ENCODE results near the gene OPCML. TPM values are rescaled to one million over a fixed set of nuclear protein-coding genes. Genes with fewer than 3 reads are reported as not detected.

The OPCML gene
- total RNA-seq, 4 donors from 2014 or later, result 0.16 TPM; not detected in 3

- TF ChIP-seq CTCF (IDR thresholded peaks at IDR 0.05), result no peak
- no peak for TF ChIP-seq POLR2A (IDR thresholded peaks at IDR 0.05)
- WGBS, 2 donors, result 62 to 64% methylated on average over 4 of the region's 4 CpGs
- DNase-seq (ENCODE audit: low spot score in 2 of 2), result no peak
- no peak overlapping the region for H3K4me3 ChIP-seq (ENCODE audit: low read depth, poor library complexity, severe bottlenecking)
- intact Hi-C loops (cut with DNase I; ENCODE audit: low total_unique reads), result no loop called here
Observed at GRCh38 chr11:132977746-132978145, 554.6 kb downstream of the OPCML start.

DNA sequence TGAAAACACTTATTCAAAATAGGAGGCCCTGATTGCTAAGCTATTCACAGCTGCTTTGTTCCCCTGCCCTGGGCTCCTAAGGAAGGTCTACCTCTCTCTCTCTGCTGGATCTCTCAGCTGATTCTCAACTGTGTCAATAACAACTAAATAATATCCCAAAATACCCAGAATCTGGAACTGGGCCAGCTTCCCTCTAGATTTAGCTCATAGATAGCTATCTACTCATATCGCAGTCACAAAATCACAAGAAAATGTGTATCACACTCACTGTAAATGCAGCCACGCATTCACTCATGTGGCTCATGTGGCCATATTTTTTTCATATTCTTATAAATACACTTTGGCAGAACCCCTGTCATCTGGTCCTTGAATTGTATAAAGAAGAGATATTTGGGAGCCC, 555.1 kb downstream of the OPCML start:
- 44 to 79% methylated on average over 2 of the region's 2 CpGs for WGBS, 2 donors
- H3K4me3 ChIP-seq (ENCODE audit: low read depth, poor library complexity, severe bottlenecking), result no peak overlapping the region
- intact Hi-C loops (cut with DNase I; ENCODE audit: low total_unique reads), result no loop called here
- TF ChIP-seq POLR2A (IDR thresholded peaks at IDR 0.05) (no peak), CTCF (IDR thresholded peaks at IDR 0.05) (no peak)
- DNase-seq (ENCODE audit: low spot score in 2 of 2), result no peak

DNA sequence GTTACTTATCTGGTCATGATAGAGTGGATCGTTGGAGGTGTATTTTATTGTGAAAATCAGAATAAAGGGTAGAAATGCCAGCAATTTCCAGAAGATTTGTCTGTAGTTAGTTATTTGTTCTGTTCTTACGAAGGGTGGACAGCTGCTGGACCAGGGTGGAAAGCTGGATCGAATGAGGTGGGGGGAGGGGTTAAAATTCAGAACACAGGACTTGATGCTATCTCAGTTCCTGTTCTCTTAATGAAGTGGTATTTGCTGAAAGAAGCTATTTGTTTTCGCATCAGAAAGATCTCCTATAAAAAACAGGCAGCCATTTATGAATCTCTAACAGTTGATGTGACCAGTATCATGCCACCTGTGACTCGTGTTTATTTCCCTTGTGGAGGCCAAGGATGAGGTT, 556.2 kb downstream of the OPCML start:
- intact Hi-C loops (cut with DNase I; ENCODE audit: low total_unique reads), result no loop called here
- H3K4me3 ChIP-seq (ENCODE audit: low read depth, poor library complexity, severe bottlenecking), result no peak overlapping the region
- DNase-seq (ENCODE audit: low spot score in 2 of 2), result no peak
- TF ChIP-seq CTCF (IDR thresholded peaks at IDR 0.05) (no peak), POLR2A (IDR thresholded peaks at IDR 0.05) (no peak)
- WGBS, 2 donors, result 61 to 74% methylated on average over 5 of the region's 5 CpGs

DNA sequence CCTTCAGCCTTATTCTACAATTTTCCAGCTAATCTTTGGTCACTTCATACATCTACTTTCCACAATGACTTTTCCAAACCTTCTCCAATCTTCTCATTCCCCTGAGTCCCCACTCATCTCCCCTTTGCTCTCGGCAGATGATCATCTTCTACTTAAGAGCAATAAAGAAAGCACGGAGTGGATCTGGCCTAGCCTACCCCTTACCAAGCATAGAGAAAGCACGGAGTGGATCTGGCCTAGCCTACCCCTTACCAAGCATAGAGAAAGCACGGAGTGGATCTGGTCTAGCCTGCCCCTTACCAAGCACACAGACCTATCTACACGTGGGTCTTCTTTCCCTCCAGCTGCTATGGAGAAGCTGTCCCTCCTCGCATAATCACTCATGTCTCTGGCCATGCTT, 558.6 kb downstream of the OPCML start:
- DNase-seq (ENCODE audit: low spot score in 2 of 2), result no peak
- TF ChIP-seq CTCF (IDR thresholded peaks at IDR 0.05) (no peak), POLR2A (IDR thresholded peaks at IDR 0.05) (no peak)
- intact Hi-C loops (cut with DNase I; ENCODE audit: low total_unique reads), result no loop called here
- 70 to 75% methylated on average over 6 of the region's 6 CpGs for WGBS, 2 donors
- no peak overlapping the region for H3K4me3 ChIP-seq (ENCODE audit: low read depth, poor library complexity, severe bottlenecking)

DNA sequence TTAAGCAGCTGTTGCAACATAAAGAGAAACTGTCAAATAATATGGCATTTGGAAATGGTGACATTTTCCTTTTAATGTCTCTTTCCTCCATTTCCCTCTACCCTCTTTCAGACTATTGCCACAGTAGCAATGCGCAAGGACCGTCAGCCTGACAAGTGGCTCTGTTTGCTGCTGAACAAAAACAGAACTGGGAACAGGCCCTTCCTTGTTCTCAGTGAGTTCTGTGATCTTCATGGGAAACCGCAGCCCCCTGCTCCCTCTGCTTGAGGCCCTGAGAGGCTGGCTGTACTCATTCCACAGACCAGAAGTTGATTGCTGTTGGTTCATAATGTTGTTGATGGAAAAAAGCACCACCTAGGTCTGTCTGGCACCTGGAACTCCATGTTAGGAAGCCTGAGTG, 559.7 kb downstream of the OPCML start:
- H3K4me3 ChIP-seq (ENCODE audit: low read depth, poor library complexity, severe bottlenecking), result no peak overlapping the region
- 80 to 84% methylated on average over 3 of the region's 3 CpGs for WGBS, 2 donors
- TF ChIP-seq POLR2A (IDR thresholded peaks at IDR 0.05) (no peak), CTCF (IDR thresholded peaks at IDR 0.05) (no peak)
- no peak for DNase-seq (ENCODE audit: low spot score in 2 of 2)
- intact Hi-C loops (cut with DNase I; ENCODE audit: low total_unique reads), result no loop called here

DNA sequence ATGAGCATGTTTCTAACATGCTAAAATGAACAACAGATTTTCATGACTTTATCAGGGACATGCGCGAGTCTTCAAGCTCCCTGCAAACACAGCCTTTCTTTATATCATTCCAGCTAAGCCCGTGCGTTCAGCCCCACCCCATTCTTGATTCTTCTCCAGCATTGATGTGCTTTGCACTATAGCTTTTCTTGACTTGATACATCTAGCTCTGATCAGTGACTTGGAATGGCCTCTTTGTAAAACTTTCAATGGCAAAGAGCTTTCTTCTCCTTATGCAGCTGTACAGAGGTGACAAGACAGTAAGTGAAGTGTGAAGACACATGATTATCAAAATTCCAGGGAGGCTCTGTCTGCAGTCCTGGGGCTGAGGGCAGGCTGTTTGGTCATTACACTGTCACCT, 561.0 kb downstream of the OPCML start:
- no peak for DNase-seq (ENCODE audit: low spot score in 2 of 2)
- H3K4me3 ChIP-seq (ENCODE audit: low read depth, poor library complexity, severe bottlenecking), result no peak overlapping the region
- no peak for TF ChIP-seq CTCF (IDR thresholded peaks at IDR 0.05)
- TF ChIP-seq POLR2A (IDR thresholded peaks at IDR 0.05), result no peak
- intact Hi-C loops (cut with DNase I; ENCODE audit: low total_unique reads), result no loop called here
- WGBS, 2 donors, result 44 to 59% methylated on average over 4 of the region's 4 CpGs

Measured in lower leg skin (tissue), 4 donors.